GM12801 (cell line): ENCODE data around the gene TNP2.

ENCODE experiments used
- CTCF ChIP-seq: IDR thresholded peaks from one replicate; pipeline ENCODE4 v1.5.1; 2011; ENCODE audit warnings: control low read depth; ENCODE audit not compliant: insufficient read length; ENCODE audit errors: extremely low read depth

The TNP2 gene

GRCh38 chr16:11254913-11255736, 14.0 kb downstream of the TNP2 start:
- no peak for TF ChIP-seq CTCF

GRCh38 chr16:11253995-11254912, 14.9 kb downstream of the TNP2 start:
- no peak for TF ChIP-seq CTCF

- TF ChIP-seq CTCF, result no peak
These were observed 15.8 kb downstream of the TNP2 start for GRCh38 chr16:11253009-11253994.

GRCh38 chr16:11252482-11252931, 16.6 kb downstream of the TNP2 start:
- no peak for TF ChIP-seq CTCF

- no peak for TF ChIP-seq CTCF
These were observed 17.3 kb downstream of the TNP2 start for GRCh38 chr16:11251525-11252481.

GRCh38 chr16:11250786-11251524, 18.2 kb downstream of the TNP2 start:
- no peak for TF ChIP-seq CTCF
